Osteocyte (in vitro differentiated cells): ENCODE data around the gene RSPRY1. TPM values are rescaled to one million over a fixed set of nuclear protein-coding genes. Genes with fewer than 3 reads are reported as not detected.
A peak's percentile ranks its signal among the peaks of the same experiment; 100 is the strongest.

Experiments
- DNase-seq: peaks from one replicate; pipeline ENCODE4 v3.0.0; 2021; ENCODE audit warnings: mixed read lengths; ENCODE audit not compliant: unreplicated experiment; ENCODE audit errors: extremely low spot score
- H3K27ac Mint-ChIP-seq: one replicate; pipeline ENCODE4 v1.8.0; 2021; ENCODE audit warnings: mild to moderate bottlenecking, mixed read lengths; ENCODE audit not compliant: unreplicated experiment
- H3K27me3 Mint-ChIP-seq: one replicate; pipeline ENCODE4 v1.8.0; 2021; ENCODE audit warnings: mixed read lengths; ENCODE audit not compliant: unreplicated experiment
- H3K36me3 Mint-ChIP-seq: one replicate; pipeline ENCODE4 v1.8.0; 2021; ENCODE audit warnings: mixed read lengths; ENCODE audit not compliant: unreplicated experiment
- H3K4me1 Mint-ChIP-seq: one replicate; pipeline ENCODE4 v1.8.0; 2021; ENCODE audit warnings: mixed read lengths; ENCODE audit not compliant: unreplicated experiment
- H3K4me3 Mint-ChIP-seq: one replicate; pipeline ENCODE4 v1.8.0; 2021; ENCODE audit warnings: mild to moderate bottlenecking, moderate library complexity, mixed read lengths; ENCODE audit not compliant: unreplicated experiment
- H3K9me3 Mint-ChIP-seq: one replicate; pipeline ENCODE4 v1.8.0; 2021; ENCODE audit warnings: mixed read lengths; ENCODE audit not compliant: unreplicated experiment
- total RNA-seq: library from RNA; stranded (reverse); gene quantifications from 2 replicates; pipeline ENCODE4 v1.2.1, GENCODE V29; 2021
- TF ChIP-seq, protein P1 (sequence below): fragments of 200-600 bp; sonication (generic); IDR thresholded peaks from 2 replicates; pipeline ENCODE4 v1.5.0; 2021; ENCODE audit warnings: antibody characterized with exemption, mild to moderate bottlenecking, moderate library complexity

RSPRY1 gene
- total RNA-seq, 1 donor from 2014 or later = 49.3 TPM

DNA sequence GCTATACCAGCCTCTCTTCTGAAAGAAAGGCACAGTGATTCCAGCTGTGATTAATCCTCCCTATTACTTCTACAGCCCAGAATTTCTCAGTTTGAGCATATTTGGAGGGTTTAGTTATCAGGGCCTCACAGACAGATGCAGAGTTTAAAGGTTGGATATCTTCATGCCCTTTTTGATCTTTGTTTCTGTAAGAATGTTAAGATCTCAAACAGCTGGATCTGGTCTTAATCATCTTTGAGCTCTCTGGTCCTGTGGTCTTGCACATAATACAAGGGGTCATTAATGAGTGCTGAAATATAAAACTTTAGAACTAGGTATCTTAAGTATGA, 49.9 kb downstream of the RSPRY1 start:
- Mint-ChIP-seq H3K9me3 (peaks cover 5% of the 10 kb centered on the region), H3K4me3 (no peak overlapping the region), H3K27ac (peak overlapping the region; percentile 46), H3K27me3 (no peaks in the 10 kb centered on the region), H3K4me1 (no peaks in the 10 kb centered on the region), H3K36me3 (peaks cover 57% of the 10 kb centered on the region)
- no peak for DNase-seq
- TF ChIP-seq, protein P1, sequence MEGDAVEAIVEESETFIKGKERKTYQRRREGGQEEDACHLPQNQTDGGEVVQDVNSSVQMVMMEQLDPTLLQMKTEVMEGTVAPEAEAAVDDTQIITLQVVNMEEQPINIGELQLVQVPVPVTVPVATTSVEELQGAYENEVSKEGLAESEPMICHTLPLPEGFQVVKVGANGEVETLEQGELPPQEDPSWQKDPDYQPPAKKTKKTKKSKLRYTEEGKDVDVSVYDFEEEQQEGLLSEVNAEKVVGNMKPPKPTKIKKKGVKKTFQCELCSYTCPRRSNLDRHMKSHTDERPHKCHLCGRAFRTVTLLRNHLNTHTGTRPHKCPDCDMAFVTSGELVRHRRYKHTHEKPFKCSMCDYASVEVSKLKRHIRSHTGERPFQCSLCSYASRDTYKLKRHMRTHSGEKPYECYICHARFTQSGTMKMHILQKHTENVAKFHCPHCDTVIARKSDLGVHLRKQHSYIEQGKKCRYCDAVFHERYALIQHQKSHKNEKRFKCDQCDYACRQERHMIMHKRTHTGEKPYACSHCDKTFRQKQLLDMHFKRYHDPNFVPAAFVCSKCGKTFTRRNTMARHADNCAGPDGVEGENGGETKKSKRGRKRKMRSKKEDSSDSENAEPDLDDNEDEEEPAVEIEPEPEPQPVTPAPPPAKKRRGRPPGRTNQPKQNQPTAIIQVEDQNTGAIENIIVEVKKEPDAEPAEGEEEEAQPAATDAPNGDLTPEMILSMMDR = no peak

DNA sequence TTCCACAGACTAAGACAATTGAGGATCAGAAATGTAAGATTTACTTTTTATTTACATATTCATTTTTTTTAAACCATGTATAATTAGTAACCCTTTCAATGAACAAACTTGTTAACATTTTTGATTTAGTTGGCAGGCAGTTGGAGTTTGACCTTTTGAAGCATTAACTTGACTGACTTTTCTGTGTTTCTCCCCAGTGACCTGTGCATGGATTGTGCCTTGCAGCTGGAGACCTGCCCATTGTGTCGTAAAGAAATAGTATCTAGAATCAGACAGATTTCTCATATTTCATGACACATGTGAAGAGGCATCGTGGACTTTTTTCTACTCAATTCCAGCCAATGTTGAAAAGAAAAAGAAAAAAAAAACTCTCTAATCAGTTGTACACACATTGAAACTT, 52.6 kb downstream of the RSPRY1 start:
- H3K4me1 Mint-ChIP-seq = no peaks in the 10 kb centered on the region
- no peak for DNase-seq
- H3K27me3 Mint-ChIP-seq = no peaks in the 10 kb centered on the region
- no peak overlapping the region for H3K27ac Mint-ChIP-seq
- peaks cover 42% of the 10 kb centered on the region for H3K36me3 Mint-ChIP-seq
- H3K4me3 Mint-ChIP-seq = no peak overlapping the region
- H3K9me3 Mint-ChIP-seq = peaks cover 5% of the 10 kb centered on the region
- TF ChIP-seq, protein P1 = no peak

DNA sequence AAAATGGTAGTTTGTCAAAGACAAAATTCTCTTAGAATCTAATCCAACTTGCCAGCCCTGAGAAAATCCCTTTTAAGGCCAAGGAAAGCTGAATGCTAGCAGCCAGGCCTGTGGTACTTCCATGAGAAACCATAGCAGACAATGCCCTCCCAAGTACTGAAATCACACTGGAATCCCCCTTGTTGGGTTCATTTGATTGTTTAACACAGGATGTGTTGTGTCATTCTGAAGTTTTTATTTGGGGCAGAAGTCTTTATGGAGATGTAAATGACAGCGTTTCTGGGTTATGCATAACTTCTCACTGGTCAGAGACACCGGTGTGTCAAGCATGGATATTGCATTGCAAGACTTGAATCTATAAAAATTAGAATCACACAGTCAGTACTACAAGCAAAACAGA, 53.0 kb downstream of the RSPRY1 start:
- no peak for DNase-seq
- Mint-ChIP-seq H3K36me3 (peaks cover 38% of the 10 kb centered on the region), H3K27ac (no peak overlapping the region), H3K9me3 (peaks cover 5% of the 10 kb centered on the region), H3K4me3 (no peak overlapping the region), H3K27me3 (no peaks in the 10 kb centered on the region), H3K4me1 (no peaks in the 10 kb centered on the region)
- TF ChIP-seq, protein P1 = no peak

DNA sequence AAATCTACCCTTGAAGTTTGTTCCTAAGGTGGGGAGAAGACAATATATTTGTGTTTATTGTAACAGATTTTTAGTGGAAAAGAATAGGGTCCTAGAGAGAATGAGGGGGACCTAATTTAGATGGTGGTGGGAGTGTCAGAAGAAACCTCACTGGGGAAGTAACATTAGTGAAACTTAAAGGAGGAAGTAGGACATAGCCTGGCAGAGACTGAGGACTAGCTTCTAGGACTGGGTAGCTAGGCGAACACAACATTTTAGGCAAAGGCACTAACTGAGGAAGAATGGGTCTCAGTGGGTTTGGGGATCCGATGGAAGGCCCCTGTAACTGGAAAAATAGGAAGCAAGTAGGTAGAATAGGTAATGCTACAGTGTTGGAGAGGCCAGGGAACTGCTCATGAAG, 54.7 kb downstream of the RSPRY1 start:
- Mint-ChIP-seq H3K27me3 (no peaks in the 10 kb centered on the region), H3K36me3 (peaks cover 27% of the 10 kb centered on the region), H3K9me3 (peaks cover 5% of the 10 kb centered on the region), H3K4me3 (no peak overlapping the region), H3K4me1 (peaks cover 9% of the 10 kb centered on the region), H3K27ac (peak overlapping the region; percentile 3)
- TF ChIP-seq, protein P1 = no peak
- no peak for DNase-seq

DNA sequence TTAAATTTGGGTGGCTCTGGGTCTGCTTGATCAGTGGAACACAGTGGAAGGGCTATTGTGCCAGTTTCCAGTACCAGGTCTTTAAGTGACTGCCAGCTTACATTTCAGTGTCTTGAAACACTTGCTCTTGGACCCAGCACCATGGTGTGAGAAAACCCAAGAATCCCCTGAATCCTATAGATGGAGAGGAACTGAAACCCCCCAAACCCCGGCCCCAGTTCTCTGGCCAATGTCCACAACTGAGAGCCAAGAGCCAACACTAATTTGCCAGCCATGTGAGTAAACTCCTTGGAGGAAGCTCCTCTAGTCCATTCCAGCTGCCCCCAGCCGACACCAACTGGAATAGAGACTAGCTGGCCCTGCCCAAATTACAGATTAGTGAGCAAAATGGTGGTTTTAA, 56.5 kb downstream of the RSPRY1 start:
- no peaks in the 10 kb centered on the region for H3K27me3 Mint-ChIP-seq
- TF ChIP-seq, protein P1 = no peak
- H3K4me3 Mint-ChIP-seq = no peak overlapping the region
- no peak overlapping the region for H3K27ac Mint-ChIP-seq
- DNase-seq = peak; percentile 64
- H3K36me3 Mint-ChIP-seq = peaks cover 23% of the 10 kb centered on the region
- H3K4me1 Mint-ChIP-seq = peaks cover 17% of the 10 kb centered on the region
- H3K9me3 Mint-ChIP-seq = no peaks in the 10 kb centered on the region
